Hepatocyte (in vitro differentiated cells): ENCODE data around the gene TRPM1. TPM values are rescaled to one million over a fixed set of nuclear protein-coding genes. Genes with fewer than 3 reads are reported as not detected.

Experiments used
- DNase-seq: peaks from one replicate; pipeline ENCODE4 v3.0.0-alpha.2; 2016; ENCODE audit warnings: low spot score
- H2AFZ ChIP-seq: fragments of 200-600 bp; sonication (generic); 2 replicates; pipeline ENCODE4 v1.6.0; 2016; ENCODE audit warnings: antibody characterized with exemption, mild to moderate bottlenecking
- H3K27ac ChIP-seq: fragments of 200-600 bp; sonication (generic); 2 replicates; pipeline ENCODE4 v1.5.1; 2016; ENCODE audit warnings: mild to moderate bottlenecking
- H3K27me3 ChIP-seq: fragments of 200-600 bp; sonication (generic); 2 replicates; pipeline ENCODE4 v1.6.1; 2016
- H3K36me3 ChIP-seq: fragments of 200-600 bp; sonication (generic); replicated peaks from 2 replicates; pipeline ENCODE4 v1.5.1; 2016; ENCODE audit warnings: low read depth; ENCODE audit not compliant: insufficient read depth
- H3K4me1 ChIP-seq: fragments of 200-600 bp; sonication (generic); 2 replicates; pipeline ENCODE4 v1.5.1; 2016; ENCODE audit warnings: mild to moderate bottlenecking, moderate library complexity; ENCODE audit not compliant: insufficient read depth
- H3K4me2 ChIP-seq: fragments of 200-600 bp; sonication (generic); 2 replicates; pipeline ENCODE4 v1.6.0; 2016
- H3K4me3 ChIP-seq: fragments of 200-600 bp; sonication (generic); 2 replicates; pipeline ENCODE4 v1.5.1; 2016; ENCODE audit warnings: mild to moderate bottlenecking
- H3K79me2 ChIP-seq: fragments of 200-600 bp; sonication (generic); 2 replicates; pipeline ENCODE4 v1.6.0; 2017; ENCODE audit warnings: mild to moderate bottlenecking
- H3K9me2 ChIP-seq: fragments of 200-600 bp; sonication (generic); replicated peaks from 2 replicates; pipeline ENCODE4 v1.6.0; 2017; ENCODE audit warnings: mild to moderate bottlenecking; ENCODE audit not compliant: insufficient read depth
- H3K9me3 ChIP-seq: fragments of 200-600 bp; sonication (generic); 2 replicates; pipeline ENCODE4 v1.5.1; 2016; ENCODE audit warnings: low read depth, mild to moderate bottlenecking
- H4K20me1 ChIP-seq: fragments of 200-600 bp; sonication (generic); 2 replicates; pipeline ENCODE4 v1.6.0; 2016; ENCODE audit warnings: mild to moderate bottlenecking; ENCODE audit not compliant: insufficient read depth, poor library complexity, severe bottlenecking
- EZH2 ChIP-seq: fragments of 200-600 bp; sonication (generic); IDR thresholded peaks from 2 replicates; pipeline ENCODE4 v1.6.1; 2016; ENCODE audit warnings: antibody characterized with exemption, mild to moderate bottlenecking, borderline replicate concordance
- EZH2phosphoT487 ChIP-seq: fragments of 200-600 bp; sonication (generic); IDR thresholded peaks from one replicate; pipeline ENCODE4 v1.6.1; 2018; ENCODE audit warnings: antibody characterized with exemption, mild to moderate bottlenecking, low read depth, moderate library complexity; ENCODE audit not compliant: unreplicated experiment, severe bottlenecking
- WGBS: methylation state at CpG from one replicate; pipeline ENCODE4 v1.1.6; 2016; ENCODE audit warnings: low lambda C conversion rate; ENCODE audit errors: missing lambda C conversion rate; 5-methylcytosine and 5-hydroxymethylcytosine counted together
- polyA plus RNA-seq: library from polyadenylated mRNA; unstranded; fragments of >200 nt; fragmentation: Nextera tagmentation; extraction: Ambion mirVana; gene quantifications from 2 replicates; pipeline ENCODE4 v1.2.1, GENCODE V29; 2016
- total RNA-seq: library from RNA; depleted of rRNA; stranded (reverse); fragments of >200 nt; gene quantifications from 2 replicates; pipeline ENCODE4 v1.2.3, GENCODE V29; 2014
- TF ChIP-seq, protein P1 (sequence below): fragments of 200-600 bp; sonication (generic); IDR thresholded peaks from 2 replicates; pipeline ENCODE4 v1.5.1; 2016; ENCODE audit warnings: antibody characterized with exemption, mild to moderate bottlenecking; ENCODE audit not compliant: poor library complexity

The TRPM1 gene
- total and polyA plus RNA-seq, 2 experiments from 2014 or later, result not detected

DNA sequence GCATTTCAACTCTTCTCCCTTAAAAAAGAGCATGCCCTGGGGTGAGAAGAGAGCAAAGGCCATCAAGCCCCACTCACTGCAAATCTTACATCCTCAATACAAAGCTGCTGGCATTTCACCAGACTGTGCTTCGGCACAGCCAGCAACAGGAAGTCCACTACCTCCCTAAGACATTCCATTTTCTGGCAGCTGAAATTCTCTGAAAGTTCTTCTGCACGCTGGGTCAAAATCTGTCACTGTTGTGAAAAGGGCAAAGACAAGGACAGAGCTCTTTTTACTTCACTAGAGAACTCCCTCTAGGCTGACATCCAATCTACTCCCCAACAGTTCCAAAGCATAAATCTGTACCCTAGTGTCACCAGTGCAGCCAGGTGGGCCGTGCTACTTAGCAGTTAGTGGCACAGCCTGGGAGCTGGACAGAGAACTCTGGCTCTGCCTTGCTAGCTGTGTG is 116.4 kb downstream of the TRPM1 start:
- Histone ChIP-seq H3K9me2 (no peaks in the 10 kb centered on the region), H2AFZ (no peak overlapping the region), H3K27me3 (no peaks in the 10 kb centered on the region), H3K79me2 (peaks cover 84% of the 10 kb centered on the region), H3K9me3 (no peaks in the 10 kb centered on the region), H3K36me3 (no peaks in the 10 kb centered on the region), H3K4me2 (no peak overlapping the region), H3K4me3 (no peak overlapping the region), H4K20me1 (peaks cover 7% of the 10 kb centered on the region), H3K27ac (no peak overlapping the region), H3K4me1 (peaks cover 8% of the 10 kb centered on the region)
- DNase-seq, result no peak
- 74% methylated on average over 3 of the region's 3 CpGs for WGBS
- TF ChIP-seq EZH2, result no peak
- TF ChIP-seq EZH2phosphoT487, result no peak
- TF ChIP-seq, protein P1, sequence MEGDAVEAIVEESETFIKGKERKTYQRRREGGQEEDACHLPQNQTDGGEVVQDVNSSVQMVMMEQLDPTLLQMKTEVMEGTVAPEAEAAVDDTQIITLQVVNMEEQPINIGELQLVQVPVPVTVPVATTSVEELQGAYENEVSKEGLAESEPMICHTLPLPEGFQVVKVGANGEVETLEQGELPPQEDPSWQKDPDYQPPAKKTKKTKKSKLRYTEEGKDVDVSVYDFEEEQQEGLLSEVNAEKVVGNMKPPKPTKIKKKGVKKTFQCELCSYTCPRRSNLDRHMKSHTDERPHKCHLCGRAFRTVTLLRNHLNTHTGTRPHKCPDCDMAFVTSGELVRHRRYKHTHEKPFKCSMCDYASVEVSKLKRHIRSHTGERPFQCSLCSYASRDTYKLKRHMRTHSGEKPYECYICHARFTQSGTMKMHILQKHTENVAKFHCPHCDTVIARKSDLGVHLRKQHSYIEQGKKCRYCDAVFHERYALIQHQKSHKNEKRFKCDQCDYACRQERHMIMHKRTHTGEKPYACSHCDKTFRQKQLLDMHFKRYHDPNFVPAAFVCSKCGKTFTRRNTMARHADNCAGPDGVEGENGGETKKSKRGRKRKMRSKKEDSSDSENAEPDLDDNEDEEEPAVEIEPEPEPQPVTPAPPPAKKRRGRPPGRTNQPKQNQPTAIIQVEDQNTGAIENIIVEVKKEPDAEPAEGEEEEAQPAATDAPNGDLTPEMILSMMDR, result no peak

DNA sequence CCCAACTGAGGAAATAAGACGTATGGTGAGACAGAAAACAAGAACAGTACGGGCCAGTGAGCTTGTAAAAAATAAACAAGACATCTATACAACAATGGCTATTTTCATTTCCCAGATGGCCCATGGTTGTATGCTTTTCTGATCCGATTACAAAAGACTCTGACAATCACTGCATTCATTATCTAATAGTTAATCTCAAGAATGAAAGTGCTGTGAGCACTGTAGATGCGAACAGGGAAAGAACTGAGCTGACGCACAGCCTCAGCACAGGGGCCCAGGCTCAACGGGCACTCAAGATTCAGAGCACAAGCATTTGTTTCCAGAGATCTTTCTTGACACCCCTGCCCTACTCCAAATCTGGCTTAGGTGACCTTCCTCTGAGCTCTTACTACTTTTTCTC is 117.0 kb downstream of the TRPM1 start:
- H3K36me3 ChIP-seq, result no peaks in the 10 kb centered on the region
- peaks cover 7% of the 10 kb centered on the region for H4K20me1 ChIP-seq
- H3K79me2 ChIP-seq, result peaks cover 84% of the 10 kb centered on the region
- H3K27ac ChIP-seq, result no peak overlapping the region
- 71% methylated on average over 6 of the region's 6 CpGs for WGBS
- H3K9me2 ChIP-seq, result no peaks in the 10 kb centered on the region
- DNase-seq, result no peak
- no peak overlapping the region for H3K4me3 ChIP-seq
- no peaks in the 10 kb centered on the region for H3K27me3 ChIP-seq
- TF ChIP-seq, protein P1, result no peak
- no peak for TF ChIP-seq EZH2phosphoT487
- TF ChIP-seq EZH2, result no peak
- H3K9me3 ChIP-seq, result no peaks in the 10 kb centered on the region
- H3K4me1 ChIP-seq, result peaks cover 4% of the 10 kb centered on the region
- H2AFZ ChIP-seq, result no peak overlapping the region
- no peak overlapping the region for H3K4me2 ChIP-seq

DNA sequence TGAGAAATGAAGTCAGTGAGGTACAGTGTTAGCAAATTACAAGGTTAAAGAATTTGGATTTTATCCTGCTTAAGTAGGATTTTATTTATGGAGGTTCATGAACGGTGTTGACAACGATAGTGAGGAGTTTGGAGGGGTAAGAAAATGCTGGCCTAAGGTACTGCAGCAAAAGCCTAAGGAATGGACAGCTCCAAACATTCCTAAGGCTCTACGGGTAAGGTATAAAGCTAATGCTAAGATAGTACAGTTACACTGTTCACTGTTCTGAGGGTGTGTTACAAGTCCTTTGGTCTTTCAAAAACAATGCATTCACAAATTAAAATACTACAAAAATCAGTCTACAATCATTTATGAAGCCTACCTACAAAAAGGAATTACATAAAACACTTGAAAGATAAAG is 117.4 kb downstream of the TRPM1 start:
- 78% methylated on average over 3 of the region's 3 CpGs for WGBS
- Histone ChIP-seq H4K20me1 (peaks cover 7% of the 10 kb centered on the region), H3K36me3 (no peaks in the 10 kb centered on the region), H3K4me1 (peaks cover 4% of the 10 kb centered on the region), H3K27ac (no peak overlapping the region), H3K27me3 (no peaks in the 10 kb centered on the region), H3K9me2 (no peaks in the 10 kb centered on the region), H2AFZ (no peak overlapping the region), H3K9me3 (no peaks in the 10 kb centered on the region), H3K4me2 (no peak overlapping the region), H3K79me2 (peaks cover 88% of the 10 kb centered on the region), H3K4me3 (no peak overlapping the region)
- no peak for DNase-seq
- TF ChIP-seq, protein P1, result no peak
- no peak for TF ChIP-seq EZH2
- no peak for TF ChIP-seq EZH2phosphoT487

DNA sequence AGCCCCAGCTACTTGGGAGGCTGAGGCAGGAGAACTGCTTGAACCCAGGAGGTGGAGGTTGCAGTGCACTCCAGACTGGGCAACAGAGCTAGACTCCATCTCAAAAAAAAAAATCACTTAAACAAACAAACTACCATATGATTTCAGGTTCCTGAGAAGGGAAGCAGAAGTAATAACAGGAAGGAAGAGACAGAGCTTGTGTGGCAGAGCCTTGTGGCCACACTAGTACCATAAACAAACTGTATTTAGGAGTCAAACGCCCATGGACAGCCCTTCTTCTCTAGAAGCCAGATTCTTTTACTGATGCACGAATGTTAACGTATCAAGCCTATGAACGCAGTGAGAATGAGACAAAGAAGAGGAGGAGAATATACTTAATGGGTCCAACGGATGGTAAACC is 122.1 kb downstream of the TRPM1 start:
- Histone ChIP-seq H3K27me3 (no peaks in the 10 kb centered on the region), H3K4me1 (peaks cover 3% of the 10 kb centered on the region), H4K20me1 (peaks cover 11% of the 10 kb centered on the region)

More for the DNA sequence above, 122.1 kb downstream of the TRPM1 start:
- H3K27ac ChIP-seq, result no peak overlapping the region
- H3K36me3 ChIP-seq, result no peaks in the 10 kb centered on the region
- TF ChIP-seq EZH2, result no peak
- TF ChIP-seq EZH2phosphoT487, result no peak
- TF ChIP-seq, protein P1, result no peak
- H3K79me2 ChIP-seq, result peaks cover 78% of the 10 kb centered on the region
- no peaks in the 10 kb centered on the region for H3K9me3 ChIP-seq
- WGBS, result 99% methylated on average over 5 of the region's 5 CpGs
- H2AFZ ChIP-seq, result no peak overlapping the region
- H3K9me2 ChIP-seq, result no peaks in the 10 kb centered on the region
- DNase-seq, result no peak
- H3K4me2 ChIP-seq, result no peak overlapping the region
- H3K4me3 ChIP-seq, result no peak overlapping the region
